ENCODE data around the gene IGLL1. TPM values are rescaled to one million over a fixed set of nuclear protein-coding genes. Genes with fewer than 3 reads are reported as not detected.

Gene IGLL1
- total and polyA plus RNA-seq, 7 donors = not detected

DNA sequence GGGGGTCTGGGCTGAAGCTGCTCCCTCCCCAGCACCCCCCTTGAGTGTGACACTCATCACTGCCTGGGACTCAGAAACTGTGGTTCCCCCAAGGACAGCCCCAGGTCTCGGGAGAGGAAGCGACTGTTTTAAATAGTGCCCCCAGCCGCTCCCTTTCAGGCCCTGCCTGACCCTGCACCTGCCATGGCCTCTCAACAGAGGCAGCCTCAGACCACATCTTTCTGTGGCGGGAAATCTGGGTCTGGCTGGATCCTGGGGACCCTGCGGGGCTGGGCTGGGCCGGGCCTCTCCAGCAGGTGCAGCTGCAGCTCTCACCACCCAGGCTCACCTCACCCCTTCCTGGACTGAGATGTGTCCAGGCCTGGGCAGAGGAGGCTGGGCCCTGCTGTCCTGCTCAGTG is 3.7 kb upstream of the IGLL1 start:
- no peak for DNase-seq
- Histone ChIP-seq H3K36me3 (ENCODE audit: insufficient read depth in 1 of 2, low read depth in 1 of 2) (no peaks in the 10 kb centered on the region), H3K9me3 (no peaks in the 10 kb centered on the region), H3K4me3 (no peak overlapping the region), H3K27me3 (ENCODE audit: insufficient read depth in 3 of 3, low read length in 2 of 3) (no peaks in the 10 kb centered on the region), H3K27ac (no peak overlapping the region), H3K4me1 (no peaks in the 10 kb centered on the region)
- 55 to 72% (median 64%) methylated on average over 6 of the region's 6 CpGs for WGBS, 3 donors
- TF ChIP-seq, protein P1, sequence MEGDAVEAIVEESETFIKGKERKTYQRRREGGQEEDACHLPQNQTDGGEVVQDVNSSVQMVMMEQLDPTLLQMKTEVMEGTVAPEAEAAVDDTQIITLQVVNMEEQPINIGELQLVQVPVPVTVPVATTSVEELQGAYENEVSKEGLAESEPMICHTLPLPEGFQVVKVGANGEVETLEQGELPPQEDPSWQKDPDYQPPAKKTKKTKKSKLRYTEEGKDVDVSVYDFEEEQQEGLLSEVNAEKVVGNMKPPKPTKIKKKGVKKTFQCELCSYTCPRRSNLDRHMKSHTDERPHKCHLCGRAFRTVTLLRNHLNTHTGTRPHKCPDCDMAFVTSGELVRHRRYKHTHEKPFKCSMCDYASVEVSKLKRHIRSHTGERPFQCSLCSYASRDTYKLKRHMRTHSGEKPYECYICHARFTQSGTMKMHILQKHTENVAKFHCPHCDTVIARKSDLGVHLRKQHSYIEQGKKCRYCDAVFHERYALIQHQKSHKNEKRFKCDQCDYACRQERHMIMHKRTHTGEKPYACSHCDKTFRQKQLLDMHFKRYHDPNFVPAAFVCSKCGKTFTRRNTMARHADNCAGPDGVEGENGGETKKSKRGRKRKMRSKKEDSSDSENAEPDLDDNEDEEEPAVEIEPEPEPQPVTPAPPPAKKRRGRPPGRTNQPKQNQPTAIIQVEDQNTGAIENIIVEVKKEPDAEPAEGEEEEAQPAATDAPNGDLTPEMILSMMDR (IDR thresholded peaks at IDR 0.05) = no peak
- ATAC-seq = no peak
- intact Hi-C loops (cut with DNase I) = no loop called here

GRCh38 chr22:23583153-23583552 is 3.1 kb upstream of the IGLL1 start:
- ATAC-seq = no peak
- 60 to 71% (median 65%) methylated on average over 7 of the region's 7 CpGs for WGBS, 3 donors
- Histone ChIP-seq H3K4me1 (no peaks in the 10 kb centered on the region), H3K9me3 (no peaks in the 10 kb centered on the region), H3K27me3 (ENCODE audit: insufficient read depth in 3 of 3, low read length in 2 of 3) (no peaks in the 10 kb centered on the region), H3K36me3 (ENCODE audit: insufficient read depth in 1 of 2, low read depth in 1 of 2) (no peaks in the 10 kb centered on the region), H3K27ac (no peak overlapping the region), H3K4me3 (no peak overlapping the region)
- TF ChIP-seq, protein P1 (IDR thresholded peaks at IDR 0.05) = no peak
- intact Hi-C loops (cut with DNase I) = no loop called here
- DNase-seq = no peak

GRCh38 chr22:23581260-23581650 is 1.2 kb upstream of the IGLL1 start:
- Histone ChIP-seq H3K4me1 (no peaks in the 10 kb centered on the region), H3K36me3 (ENCODE audit: insufficient read depth in 1 of 2, low read depth in 1 of 2) (no peaks in the 10 kb centered on the region), H3K4me3 (no peak overlapping the region), H3K9me3 (no peaks in the 10 kb centered on the region), H3K27me3 (ENCODE audit: insufficient read depth in 3 of 3, low read length in 2 of 3) (no peaks in the 10 kb centered on the region), H3K27ac (no peak overlapping the region)
- intact Hi-C loops (cut with DNase I) = no loop called here
- WGBS, 3 donors = 78 to 88% (median 80%) methylated on average over 8 of the region's 8 CpGs
- TF ChIP-seq, protein P1 (IDR thresholded peaks at IDR 0.05) = no peak
- no peak for ATAC-seq
- DNase-seq = no peak

DNA sequence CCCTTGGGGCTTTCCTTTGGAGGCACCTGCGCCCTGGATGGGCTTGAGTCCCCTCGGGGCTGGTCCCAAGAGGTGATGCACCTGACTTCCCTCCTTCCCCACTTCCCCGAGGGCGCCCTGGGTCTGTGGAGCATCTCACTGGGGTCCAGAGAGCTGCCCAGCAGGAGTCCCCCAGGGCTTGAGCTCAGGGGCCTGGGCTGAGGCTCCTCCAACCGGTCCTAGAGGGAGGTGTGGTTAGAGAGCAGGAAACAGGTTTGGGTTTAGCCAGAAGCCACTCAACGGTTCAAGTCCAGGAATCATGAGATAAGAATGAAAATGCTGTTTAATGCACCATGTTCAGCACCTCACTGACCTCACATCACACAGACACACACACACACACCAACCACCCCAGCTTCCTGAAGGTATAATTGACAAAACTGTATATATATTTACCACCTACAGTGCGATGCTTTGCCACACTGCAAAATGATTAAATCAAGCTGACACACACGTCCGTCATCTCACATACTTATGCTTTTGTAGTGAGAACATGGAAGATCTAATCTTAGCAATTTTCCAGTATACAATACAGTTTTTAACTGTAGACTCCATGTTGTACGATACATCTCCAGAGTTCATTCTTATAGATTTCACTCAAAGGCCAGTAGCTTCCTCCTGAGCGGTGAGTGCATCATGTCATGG is 628 bp upstream of the IGLL1 start:
- ATAC-seq (no peak), DNase-seq (no peak)
- H3K4me1 ChIP-seq = no peaks in the 10 kb centered on the region
- WGBS, 3 donors = 72 to 77% (median 73%) methylated on average over 11 of the region's 11 CpGs
- intact Hi-C loops (cut with DNase I) = no loop called here
- H3K9me3 ChIP-seq = no peaks in the 10 kb centered on the region
- TF ChIP-seq, protein P1 (IDR thresholded peaks at IDR 0.05) = no peak
- H3K36me3 ChIP-seq (ENCODE audit: insufficient read depth in 1 of 2, low read depth in 1 of 2) = no peaks in the 10 kb centered on the region
- H3K27ac ChIP-seq = no peak overlapping the region
- H3K4me3 ChIP-seq = no peak overlapping the region
- H3K27me3 ChIP-seq (ENCODE audit: insufficient read depth in 3 of 3, low read length in 2 of 3) = no peaks in the 10 kb centered on the region

DNA sequence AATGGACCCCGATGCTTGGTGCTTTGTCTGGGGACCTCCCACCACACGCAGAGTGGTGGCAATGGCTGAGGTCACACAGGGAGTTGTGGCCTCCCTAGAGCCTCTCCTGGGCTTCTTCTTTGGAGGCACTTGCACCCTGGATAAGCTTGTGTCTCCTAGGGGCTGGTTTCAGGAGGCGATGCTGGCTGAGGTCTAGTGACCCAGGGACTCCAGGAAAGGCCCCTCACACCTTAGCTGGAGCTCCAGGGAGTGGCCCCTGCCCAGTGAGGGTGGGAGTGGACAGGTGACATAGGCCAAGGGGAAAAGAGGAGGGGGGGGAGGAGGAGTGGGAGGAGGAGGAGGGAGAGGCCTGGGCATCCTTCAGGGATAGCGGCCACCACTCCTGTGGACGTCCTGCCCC is 810 bp downstream of the IGLL1 start:
- 83 to 87% (median 85%) methylated on average over 5 of the region's 5 CpGs for WGBS, 3 donors
- no peaks in the 10 kb centered on the region for H3K36me3 ChIP-seq (ENCODE audit: insufficient read depth in 1 of 2, low read depth in 1 of 2)
- intact Hi-C loops (cut with DNase I) = no loop called here
- no peaks in the 10 kb centered on the region for H3K4me1 ChIP-seq
- no peak for ATAC-seq
- no peak for DNase-seq
- TF ChIP-seq, protein P1 (IDR thresholded peaks at IDR 0.05) = no peak
- no peaks in the 10 kb centered on the region for H3K27me3 ChIP-seq (ENCODE audit: insufficient read depth in 3 of 3, low read length in 2 of 3)
- no peak overlapping the region for H3K27ac ChIP-seq
- H3K9me3 ChIP-seq = no peaks in the 10 kb centered on the region
- H3K4me3 ChIP-seq = no peak overlapping the region

All from psoas muscle (tissue), 8 donors.